ENCODE data around the gene LLPH. TPM values are rescaled to one million over a fixed set of nuclear protein-coding genes. Genes with fewer than 3 reads are reported as not detected.

Gene LLPH
- total RNA-seq, 1 donor from 2014 or later: 19.9 TPM

- peaks cover 27% of the 10 kb centered on the region for H3K36me3 Mint-ChIP-seq
- peaks cover 32% of the 10 kb centered on the region for H3K36me3 ChIP-seq
- H3K9me3 ChIP-seq (ENCODE audit: low read depth): peaks cover 26% of the 10 kb centered on the region
- no peak overlapping the region for H3K27ac ChIP-seq
- H3F3A ChIP-seq (ENCODE audit: low read depth): no peaks in the 10 kb centered on the region
- no peak overlapping the region for H3K4me3 Mint-ChIP-seq
- no peak overlapping the region for H3K9ac ChIP-seq
- H3K4me1 ChIP-seq: no peaks in the 10 kb centered on the region
- H2AFZ ChIP-seq (replicated peaks): no peak overlapping the region
- H3K9me3 Mint-ChIP-seq: peaks cover 26% of the 10 kb centered on the region
- H3K4me1 Mint-ChIP-seq: no peaks in the 10 kb centered on the region
- no peak overlapping the region for H3K4me3 ChIP-seq
- no peaks in the 10 kb centered on the region for H3K27me3 ChIP-seq
- H3K4me2 ChIP-seq: no peak overlapping the region
- H4K20me1 ChIP-seq (ENCODE audit: low read depth): no peaks in the 10 kb centered on the region
- H3K27ac Mint-ChIP-seq: no peak overlapping the region
- TF ChIP-seq EZH2phosphoT487 (IDR thresholded peaks at IDR 0.05) (no peak), EZH2 (IDR thresholded peaks at IDR 0.05) (no peak), CTCF (IDR thresholded peaks at IDR 0.05) (no peak)
- no peaks in the 10 kb centered on the region for H3K79me2 ChIP-seq (ENCODE audit: low read depth)
- H3K27me3 Mint-ChIP-seq (ENCODE audit: insufficient read depth, low read depth): peaks cover 2% of the 10 kb centered on the region
- DNase-seq (ENCODE audit: low spot score): no peak
Measured at GRCh38 chr12:66143868-66144267, 13.3 kb upstream of the LLPH start.

- TF ChIP-seq EZH2phosphoT487 (IDR thresholded peaks at IDR 0.05): no peak
- no peak for TF ChIP-seq CTCF (IDR thresholded peaks at IDR 0.05)
- TF ChIP-seq EZH2 (IDR thresholded peaks at IDR 0.05): no peak
- no peaks in the 10 kb centered on the region for H4K20me1 ChIP-seq (ENCODE audit: low read depth)
- peaks cover 2% of the 10 kb centered on the region for H3K27me3 Mint-ChIP-seq (ENCODE audit: insufficient read depth, low read depth)
- peaks cover 26% of the 10 kb centered on the region for H3K9me3 ChIP-seq (ENCODE audit: low read depth)
- no peaks in the 10 kb centered on the region for H3K4me1 Mint-ChIP-seq
- H3K27me3 ChIP-seq: no peaks in the 10 kb centered on the region
- peaks cover 32% of the 10 kb centered on the region for H3K36me3 ChIP-seq
- H3K27ac Mint-ChIP-seq: no peak overlapping the region
- no peaks in the 10 kb centered on the region for H3K79me2 ChIP-seq (ENCODE audit: low read depth)
- H3K4me3 ChIP-seq: no peak overlapping the region
- no peak overlapping the region for H2AFZ ChIP-seq (replicated peaks)
- no peaks in the 10 kb centered on the region for H3K4me1 ChIP-seq
- H3K36me3 Mint-ChIP-seq: peaks cover 29% of the 10 kb centered on the region
- H3K9ac ChIP-seq: no peak overlapping the region
- no peak overlapping the region for H3K27ac ChIP-seq
- H3K9me3 Mint-ChIP-seq: peaks cover 26% of the 10 kb centered on the region
- DNase-seq (ENCODE audit: low spot score): no peak
- H3K4me2 ChIP-seq: no peak overlapping the region
- no peaks in the 10 kb centered on the region for H3F3A ChIP-seq (ENCODE audit: low read depth)
- no peak overlapping the region for H3K4me3 Mint-ChIP-seq
Measured at GRCh38 chr12:66142826-66143225, 12.3 kb upstream of the LLPH start.

- Histone ChIP-seq H3K4me2 (no peak overlapping the region), H3K27ac (no peak overlapping the region), H3K36me3 (peaks cover 32% of the 10 kb centered on the region), H3K9ac (no peak overlapping the region), H3F3A (ENCODE audit: low read depth) (no peaks in the 10 kb centered on the region), H2AFZ (replicated peaks) (no peak overlapping the region), H3K4me3 (no peak overlapping the region), H3K9me3 (ENCODE audit: low read depth) (peaks cover 26% of the 10 kb centered on the region), H3K79me2 (ENCODE audit: low read depth) (no peaks in the 10 kb centered on the region), H4K20me1 (ENCODE audit: low read depth) (no peaks in the 10 kb centered on the region), H3K27me3 (no peaks in the 10 kb centered on the region), H3K4me1 (no peaks in the 10 kb centered on the region)
- Mint-ChIP-seq H3K27ac (no peak overlapping the region), H3K36me3 (peaks cover 37% of the 10 kb centered on the region), H3K4me3 (no peak overlapping the region), H3K9me3 (peaks cover 28% of the 10 kb centered on the region), H3K4me1 (no peaks in the 10 kb centered on the region), H3K27me3 (ENCODE audit: insufficient read depth, low read depth) (peaks cover 2% of the 10 kb centered on the region)
- DNase-seq (ENCODE audit: low spot score): no peak
- TF ChIP-seq EZH2 (IDR thresholded peaks at IDR 0.05) (no peak), EZH2phosphoT487 (IDR thresholded peaks at IDR 0.05) (no peak), CTCF (IDR thresholded peaks at IDR 0.05) (no peak)
Measured at GRCh38 chr12:66141299-66141698, 10.7 kb upstream of the LLPH start.

All from neural progenitor cell (in vitro differentiated cells).